ENCODE data around the gene GLB1L2.

GRCh38 chr11:134414766-134415765 is 83.3 kb downstream of the GLB1L2 start:
- no peak for TF ChIP-seq TAF1 (IDR thresholded peaks at IDR 0.05; ENCODE audit: borderline replicate concordance, insufficient read depth, low read length)
- no peak for TF ChIP-seq SIN3A (IDR thresholded peaks at IDR 0.05; ENCODE audit: borderline replicate concordance, insufficient read depth, low read length)
- TF ChIP-seq POLR2AphosphoS5 (IDR thresholded peaks at IDR 0.05; ENCODE audit: low read depth, low read length) = no peak

Data from PFSK-1 (cell line).